ENCODE data around the gene SEC23IP.

SEC23IP gene

GRCh38 chr10:119991816-119992215 lies 99.3 kb downstream of the SEC23IP start:
- H3K36me3 ChIP-seq, result no peaks in the 10 kb centered on the region
- peaks cover 6% of the 10 kb centered on the region for H3K27me3 ChIP-seq
- H3K4me3 ChIP-seq (ENCODE audit: low read depth in 1 of 2, low read length in 1 of 2), result no peak overlapping the region
- no peaks in the 10 kb centered on the region for H3K9me3 ChIP-seq
- no peak overlapping the region for H3K27ac ChIP-seq
- no peak for TF ChIP-seq CTCF (IDR thresholded peaks at IDR 0.05)
- H3K4me1 ChIP-seq (ENCODE audit: control insufficient read depth in 1 of 2, insufficient read depth in 1 of 2, low read depth in 1 of 2, low read length in 1 of 2), result no peaks in the 10 kb centered on the region
